Measurements from ENCODE around the gene TSKU. TPM values are rescaled to one million over a fixed set of nuclear protein-coding genes. Genes with fewer than 3 reads are reported as not detected.
A peak's percentile ranks its signal among the peaks of the same experiment; 100 is the strongest.
"Not testable (repeated sequence)": the region's sequence is repeated elsewhere in the genome, so short reads cannot be mapped to it uniquely, and the experiment has no call there.

The TSKU gene
- total RNA-seq, 1 experiment from 2014 or later = 8.2 TPM

- not testable (repeated sequence) for DNase-seq, H3K9me3 ChIP-seq, H3K27me3 ChIP-seq, H3K36me3 ChIP-seq, H3K4me3 ChIP-seq
Measured at GRCh38 chr11:76791002-76791770, 8.0 kb downstream of the TSKU start.

GRCh38 chr11:76791861-76792260, 8.7 kb downstream of the TSKU start:
- Histone ChIP-seq H3K9me3 (no peaks in the 10 kb centered on the region), H3K36me3 (peaks cover 5% of the 10 kb centered on the region; the same call in 1 of the 2 replicates), H3K4me3 (no peak overlapping the region), H3K27me3 (no peaks in the 10 kb centered on the region)
- DNase-seq = peak; percentile 53

- no peaks in the 10 kb centered on the region for H3K9me3 ChIP-seq
- no peaks in the 10 kb centered on the region for H3K27me3 ChIP-seq
- DNase-seq = no peak
- peaks cover 5% of the 10 kb centered on the region; the same call in 1 of the 2 replicates for H3K36me3 ChIP-seq
- no peak overlapping the region for H3K4me3 ChIP-seq
Measured at GRCh38 chr11:76792505-76793264, 9.5 kb downstream of the TSKU start.

- Histone ChIP-seq H3K36me3 (peaks cover 5% of the 10 kb centered on the region; the same call in 1 of the 2 replicates), H3K4me3 (no peak overlapping the region), H3K9me3 (no peaks in the 10 kb centered on the region), H3K27me3 (no peaks in the 10 kb centered on the region)
- no peak for DNase-seq
Measured at GRCh38 chr11:76793391-76794291, 10.5 kb downstream of the TSKU start.

GRCh38 chr11:76794371-76795289, 11.5 kb downstream of the TSKU start:
- DNase-seq = no peak
- Histone ChIP-seq H3K9me3 (no peaks in the 10 kb centered on the region), H3K36me3 (peaks cover 5% of the 10 kb centered on the region; the same call in 1 of the 2 replicates), H3K4me3 (no peak overlapping the region), H3K27me3 (no peaks in the 10 kb centered on the region)

GRCh38 chr11:76795290-76795935, 12.3 kb downstream of the TSKU start:
- DNase-seq = no peak
- no peak overlapping the region for H3K4me3 ChIP-seq
- peaks cover 5% of the 10 kb centered on the region; the same call in 1 of the 2 replicates for H3K36me3 ChIP-seq
- H3K27me3 ChIP-seq = no peaks in the 10 kb centered on the region
- H3K9me3 ChIP-seq = no peaks in the 10 kb centered on the region

- Histone ChIP-seq H3K27me3 (no peaks in the 10 kb centered on the region), H3K36me3 (peaks cover 3% of the 10 kb centered on the region; the same call in 1 of the 2 replicates), H3K4me3 (no peak overlapping the region), H3K9me3 (no peaks in the 10 kb centered on the region)
- DNase-seq = no peak
Measured at GRCh38 chr11:76795936-76796441, 12.8 kb downstream of the TSKU start.

GRCh38 chr11:76796511-76797198, 13.5 kb downstream of the TSKU start:
- Histone ChIP-seq H3K4me3 (no peak overlapping the region), H3K9me3 (no peaks in the 10 kb centered on the region), H3K36me3 (peaks cover 3% of the 10 kb centered on the region; the same call in 1 of the 2 replicates), H3K27me3 (no peaks in the 10 kb centered on the region)
- no peak for DNase-seq

- Histone ChIP-seq H3K4me3 (no peak overlapping the region), H3K36me3 (no peaks in the 10 kb centered on the region), H3K27me3 (no peaks in the 10 kb centered on the region), H3K9me3 (no peaks in the 10 kb centered on the region)
- no peak for DNase-seq
Measured at GRCh38 chr11:76797341-76798201, 14.4 kb downstream of the TSKU start.

GRCh38 chr11:76798202-76798581, 15.0 kb downstream of the TSKU start:
- Histone ChIP-seq H3K27me3 (no peaks in the 10 kb centered on the region), H3K36me3 (no peaks in the 10 kb centered on the region), H3K4me3 (no peak overlapping the region), H3K9me3 (no peaks in the 10 kb centered on the region)
- DNase-seq = no peak

GRCh38 chr11:76798671-76799065, 15.5 kb downstream of the TSKU start:
- DNase-seq = no peak
- H3K36me3 ChIP-seq = no peaks in the 10 kb centered on the region
- H3K4me3 ChIP-seq = no peak overlapping the region
- H3K27me3 ChIP-seq = no peaks in the 10 kb centered on the region
- H3K9me3 ChIP-seq = no peaks in the 10 kb centered on the region

GRCh38 chr11:76799066-76799804, 16.1 kb downstream of the TSKU start:
- H3K4me3 ChIP-seq = no peak overlapping the region
- H3K9me3 ChIP-seq = no peaks in the 10 kb centered on the region
- DNase-seq = peak; percentile 76
- no peaks in the 10 kb centered on the region for H3K36me3 ChIP-seq
- no peaks in the 10 kb centered on the region for H3K27me3 ChIP-seq

- no peaks in the 10 kb centered on the region for H3K9me3 ChIP-seq
- H3K4me3 ChIP-seq = no peak overlapping the region
- H3K27me3 ChIP-seq = no peaks in the 10 kb centered on the region
- DNase-seq = no peak
- no peaks in the 10 kb centered on the region for H3K36me3 ChIP-seq
Measured at GRCh38 chr11:76800466-76801200, 17.5 kb downstream of the TSKU start.
